Endothelial cell of umbilical vein (primary cell): ENCODE results near the gene XYLT1. TPM values are rescaled to one million over a fixed set of nuclear protein-coding genes. Genes with fewer than 3 reads are reported as not detected.

ENCODE experiments used
- BruUV-seq: library from RNA; stranded (reverse); fragments of 400-500 nt; replicated peaks from 2 replicates; lab custom pipeline; 2021; lab: Mats Ljungman, UMichigan
- CTCF ChIA-PET: fragments of 300-600, 350-600 bp; sonication (Branson Sonifier 250); formaldehyde crosslinking; loops from one replicate; lab custom pipeline; 2021; ENCODE audit warnings: antibody characterized with exemption, inconsistent platforms; lab: Charles Lee
- POLR2A ChIA-PET: fragments of 300-600, 350-600 bp; sonication (Branson Sonifier 250); formaldehyde crosslinking; loops from one replicate; lab custom pipeline; 2021; ENCODE audit warnings: antibody characterized with exemption, inconsistent platforms; lab: Charles Lee
- DNase-seq: peaks from one replicate; pipeline ENCODE4 v3.0.0-alpha.2; 2011; ENCODE audit warnings: low read depth, low spot score
- FAIRE-seq: peaks from 2 replicates; lab custom pipeline; 2011; peaks lifted over from hg19 to GRCh38; lab: Jason Lieb, UNC
- H2AFZ ChIP-seq: 2 replicates; pipeline ENCODE4 v1.6.0; 2012; ENCODE audit warnings: low read depth, low read length, control low read depth, inconsistent platforms
- H3K27ac ChIP-seq: 2 replicates; pipeline ENCODE4 v1.5.1; 2011; ENCODE audit warnings: low read depth, mild to moderate bottlenecking, control low read depth, low read length, moderate library complexity; ENCODE audit not compliant: insufficient read depth
- H3K27me3 ChIP-seq, 2 experiments: 2 replicates each; pipeline versions ENCODE4 v1.6.0 to v1.6.1; 2011; ENCODE audit warnings: low read length in 2 of 2, mixed read lengths in 1 of 2; ENCODE audit not compliant: control insufficient read depth in 2 of 2, insufficient read depth in 2 of 2
- H3K36me3 ChIP-seq, 2 experiments: 2 replicates in 1 of 2; 3 replicates in 1 of 2; pipeline ENCODE4 v1.5.1; 2011; ENCODE audit warnings: low read length in 2 of 2, mild to moderate bottlenecking in 1 of 2, moderate library complexity in 1 of 2; ENCODE audit not compliant: control insufficient read depth in 2 of 2, insufficient read depth in 2 of 2; ENCODE audit errors: extremely low read depth in 1 of 2
- H3K4me1 ChIP-seq: 3 replicates; pipeline ENCODE4 v1.5.1; 2011; ENCODE audit warnings: mild to moderate bottlenecking, low read length; ENCODE audit not compliant: control insufficient read depth, insufficient read depth; ENCODE audit errors: extremely low read depth
- H3K4me2 ChIP-seq: 2 replicates; pipeline ENCODE4 v1.6.1; 2011; ENCODE audit warnings: low read length, control low read depth, mixed read lengths; ENCODE audit not compliant: insufficient read depth
- H3K4me3 ChIP-seq, 3 experiments: fragments of 200-600 bp in 1 of 3; sonication (generic), shearing (Covaris generic) in 1 of 3; replicated peaks in 1 of 3; 2 replicates each; pipeline ENCODE4 v1.5.1; 2011 to 2016; ENCODE audit warnings: control low read depth in 3 of 3, low read length in 3 of 3, mild to moderate bottlenecking in 2 of 3, inconsistent platforms in 1 of 3, low read depth in 1 of 3, moderate library complexity in 1 of 3; ENCODE audit not compliant: insufficient read depth in 1 of 3
- H3K79me2 ChIP-seq: 2 replicates; pipeline ENCODE4 v1.6.0; 2012; ENCODE audit warnings: low read length, inconsistent platforms; ENCODE audit not compliant: control insufficient read depth, insufficient read depth
- H3K9ac ChIP-seq: replicated peaks from 2 replicates; pipeline ENCODE3; 2011; ENCODE audit warnings: low read length, control low read depth; ENCODE audit not compliant: insufficient read depth; ENCODE audit errors: extremely low read depth
- H3K9me1 ChIP-seq: replicated peaks from 3 replicates; pipeline ENCODE4 v1.6.0; 2011; ENCODE audit warnings: mild to moderate bottlenecking, low read length; ENCODE audit not compliant: control insufficient read depth, insufficient read depth; ENCODE audit errors: extremely low read depth
- H3K9me3 ChIP-seq: replicated peaks from 2 replicates; pipeline ENCODE4 v1.5.1; 2012; ENCODE audit warnings: low read length, inconsistent platforms; ENCODE audit not compliant: control insufficient read depth, insufficient read depth
- H4K20me1 ChIP-seq: replicated peaks from 2 replicates; pipeline ENCODE3; 2011; ENCODE audit warnings: mild to moderate bottlenecking, low read length; ENCODE audit not compliant: control insufficient read depth, insufficient read depth; ENCODE audit errors: extremely low read depth
- CTCF ChIP-seq, 2 donors: IDR thresholded peaks; 1 replicate in 1 of 2; 2 replicates in 1 of 2; pipeline ENCODE4 v1.5.1; 2011; ENCODE audit warnings: low read length in 2 of 2, mild to moderate bottlenecking in 2 of 2, moderate library complexity in 2 of 2, control low read depth in 1 of 2, inconsistent platforms in 1 of 2, low read depth in 1 of 2; ENCODE audit not compliant: insufficient read depth in 1 of 2; ENCODE audit errors: extremely low read depth in 1 of 2
- EZH2 ChIP-seq: IDR thresholded peaks from 2 replicates; pipeline ENCODE4 v1.6.1; 2012; ENCODE audit warnings: borderline replicate concordance, low read depth, mild to moderate bottlenecking, moderate library complexity, low read length, inconsistent platforms; ENCODE audit not compliant: severe bottlenecking
- FOS ChIP-seq: IDR thresholded peaks from 2 replicates; pipeline ENCODE4 v1.6.1; 2011; ENCODE audit warnings: mild to moderate bottlenecking, low read length, moderate library complexity, borderline replicate concordance; ENCODE audit not compliant: insufficient read depth
- GATA2 ChIP-seq: IDR thresholded peaks from 2 replicates; pipeline ENCODE4 v1.7.0; 2011; ENCODE audit warnings: low read depth, mild to moderate bottlenecking, moderate library complexity, mixed read lengths, low read length; ENCODE audit not compliant: insufficient read length, insufficient read depth
- JUN ChIP-seq: IDR thresholded peaks from 2 replicates; pipeline ENCODE4 v1.6.1; 2011; ENCODE audit warnings: borderline replicate concordance, low read depth; ENCODE audit not compliant: insufficient read length, insufficient read depth
- MAX ChIP-seq: IDR thresholded peaks from 2 replicates; pipeline ENCODE4 v1.6.1; 2011; ENCODE audit not compliant: insufficient read depth, insufficient read length
- MYC ChIP-seq: IDR thresholded peaks from one replicate; pipeline ENCODE4 v1.6.1; 2011; ENCODE audit warnings: mild to moderate bottlenecking, low read depth, low read length
- POLR2A ChIP-seq: IDR thresholded peaks from 2 replicates; pipeline ENCODE4 v1.6.1; 2012; ENCODE audit warnings: low read depth, mild to moderate bottlenecking, control low read depth, low read length
- POLR2AphosphoS5 ChIP-seq: IDR thresholded peaks from 2 replicates; pipeline ENCODE4 v1.6.1; 2012; ENCODE audit warnings: low read depth, mild to moderate bottlenecking, control low read depth, low read length, moderate library complexity; ENCODE audit not compliant: insufficient read depth
- dilution Hi-C: fragments of 300-500 bp; cut with MboI; formaldehyde crosslinking; loops from one replicate; pipeline ENCODE4 v1.15.0; 2019; ENCODE audit warnings: low sequenced_read_pairs; ENCODE audit not compliant: extremely low pct_ligation_motif_present
- intact Hi-C: fragments of 100-400 bp; cut with micrococcal nuclease; formaldehyde crosslinking; loops from one replicate; pipeline ENCODE4 v1.10.0; 2022
- polyA plus RNA-seq, 4 experiments: library from polyadenylated mRNA; depleted of rRNA in 3 of 4; stranded (reverse) in 3 of 4; unstranded in 1 of 4; fragments of >200 nt; gene quantifications; 2 replicates each; pipeline versions ENCODE4 v1.2.1 to v1.2.3, GENCODE V29; 2011 to 2012; ENCODE audit warnings: missing spikeins in 1 of 4
- total RNA-seq: library from RNA; stranded (reverse); gene quantifications from 2 replicates; pipeline ENCODE4 v1.2.3, GENCODE V29; 2021

The XYLT1 gene
- total and polyA plus RNA-seq, 2 donors (not counting 3 experiments of a cell fraction or from before 2014, with no cell fraction given): 0.63 to 2.9 TPM

GRCh38 chr16:17409894-17410293 is 60.9 kb downstream of the XYLT1 start:
- H3K4me2 ChIP-seq: no peak overlapping the region
- no peaks in the 10 kb centered on the region for H3K79me2 ChIP-seq
- no peaks in the 10 kb centered on the region for H4K20me1 ChIP-seq
- dilution Hi-C loops (no loop called here), intact Hi-C loops (no loop called here)
- H3K4me1 ChIP-seq: no peaks in the 10 kb centered on the region
- FAIRE-seq (no peak), DNase-seq (no peak)
- POLR2A ChIA-PET: no interaction called here
- H3K9ac ChIP-seq: no peak overlapping the region
- no peaks in the 10 kb centered on the region for H3K36me3 ChIP-seq
- CTCF ChIA-PET: no interaction called here
- TF ChIP-seq POLR2A (no peak), FOS (no peak), EZH2 (no peak), CTCF (IDR thresholded peaks at IDR 0.05; ENCODE audit: extremely low read depth in 1 of 2, insufficient read depth in 1 of 2, low read depth in 1 of 2, low read length in 2 of 2) (no peak), GATA2 (no peak), JUN (no peak), MAX (no peak), MYC (no peak), POLR2AphosphoS5 (no peak)
- no peaks in the 10 kb centered on the region for H3K9me1 ChIP-seq
- no peak overlapping the region for H3K27ac ChIP-seq
- no peak overlapping the region for H2AFZ ChIP-seq
- H3K27me3 ChIP-seq: no peaks in the 10 kb centered on the region
- no peak overlapping the region for H3K4me3 ChIP-seq
- H3K9me3 ChIP-seq: no peaks in the 10 kb centered on the region
- BruUV-seq: no TSS peak
